Astrocyte (in vitro differentiated cells and primary cell): Measurements from ENCODE around the gene LRRC41.

Experiments
- EZH2 ChIP-seq: IDR thresholded peaks from 2 replicates; pipeline ENCODE4 v1.6.1; 2012; ENCODE audit warnings: mild to moderate bottlenecking, low read length, inconsistent platforms; ENCODE audit not compliant: insufficient read depth
- TF ChIP-seq, protein P1 (sequence below): IDR thresholded peaks from 2 replicates; pipeline ENCODE4 v1.5.1; 2011; ENCODE audit warnings: low read depth, mild to moderate bottlenecking, inconsistent platforms, low read length, moderate library complexity; ENCODE audit not compliant: insufficient read depth

DNA sequence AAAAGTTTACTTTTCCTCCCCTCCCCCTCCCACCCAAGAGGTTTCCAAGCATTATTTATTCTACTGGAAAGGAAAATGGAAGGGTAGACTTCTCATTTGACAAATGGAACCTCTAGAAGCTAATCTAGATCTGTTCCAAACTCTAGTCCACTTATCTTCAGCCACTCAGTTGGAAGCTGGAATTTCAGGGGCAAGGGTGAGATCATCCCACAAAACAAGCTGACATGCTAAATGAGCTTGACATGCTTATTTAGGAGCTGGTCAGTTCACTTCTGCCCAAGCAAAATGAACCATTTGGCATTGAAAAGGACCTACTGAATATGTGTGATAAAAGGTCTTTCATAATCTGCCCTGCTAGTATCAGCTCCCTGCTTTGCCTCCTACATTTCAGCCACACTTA is 5.0 kb downstream of the LRRC41 start:
- TF ChIP-seq, protein P1, sequence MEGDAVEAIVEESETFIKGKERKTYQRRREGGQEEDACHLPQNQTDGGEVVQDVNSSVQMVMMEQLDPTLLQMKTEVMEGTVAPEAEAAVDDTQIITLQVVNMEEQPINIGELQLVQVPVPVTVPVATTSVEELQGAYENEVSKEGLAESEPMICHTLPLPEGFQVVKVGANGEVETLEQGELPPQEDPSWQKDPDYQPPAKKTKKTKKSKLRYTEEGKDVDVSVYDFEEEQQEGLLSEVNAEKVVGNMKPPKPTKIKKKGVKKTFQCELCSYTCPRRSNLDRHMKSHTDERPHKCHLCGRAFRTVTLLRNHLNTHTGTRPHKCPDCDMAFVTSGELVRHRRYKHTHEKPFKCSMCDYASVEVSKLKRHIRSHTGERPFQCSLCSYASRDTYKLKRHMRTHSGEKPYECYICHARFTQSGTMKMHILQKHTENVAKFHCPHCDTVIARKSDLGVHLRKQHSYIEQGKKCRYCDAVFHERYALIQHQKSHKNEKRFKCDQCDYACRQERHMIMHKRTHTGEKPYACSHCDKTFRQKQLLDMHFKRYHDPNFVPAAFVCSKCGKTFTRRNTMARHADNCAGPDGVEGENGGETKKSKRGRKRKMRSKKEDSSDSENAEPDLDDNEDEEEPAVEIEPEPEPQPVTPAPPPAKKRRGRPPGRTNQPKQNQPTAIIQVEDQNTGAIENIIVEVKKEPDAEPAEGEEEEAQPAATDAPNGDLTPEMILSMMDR = no peak
- no peak for TF ChIP-seq EZH2
